Calu3 (cell line): ENCODE measurements around the gene PRRG3. TPM values are rescaled to one million over a fixed set of nuclear protein-coding genes. Genes with fewer than 3 reads are reported as not detected.

ENCODE experiments used
- BruUV-seq: library from RNA; stranded (reverse); fragments of 400-500 nt; replicated peaks from 2 replicates; lab custom pipeline; 2021; lab: Mats Ljungman, UMichigan
- CTCF ChIA-PET: fragments of 300-600 bp; sonication (Branson Sonifier 250); formaldehyde crosslinking; loops from one replicate; lab custom pipeline; 2022; ENCODE audit warnings: antibody characterized with exemption; lab: Charles Lee
- DNase-seq: peaks from one replicate; pipeline ENCODE4 v3.0.0; 2022
- H3K27ac Mint-ChIP-seq: one replicate; pipeline ENCODE4 v1.8.0; 2022; ENCODE audit warnings: mixed read lengths; ENCODE audit not compliant: unreplicated experiment
- H3K27me3 Mint-ChIP-seq: one replicate; pipeline ENCODE4 v1.8.0; 2022; ENCODE audit warnings: mixed read lengths; ENCODE audit not compliant: unreplicated experiment
- H3K36me3 Mint-ChIP-seq: one replicate; pipeline ENCODE4 v1.8.0; 2022; ENCODE audit warnings: mild to moderate bottlenecking, moderate library complexity, mixed read lengths; ENCODE audit not compliant: insufficient read depth, unreplicated experiment
- H3K4me1 Mint-ChIP-seq: one replicate; pipeline ENCODE4 v1.8.0; 2022; ENCODE audit warnings: mild to moderate bottlenecking, low read depth, mixed read lengths; ENCODE audit not compliant: unreplicated experiment
- H3K4me3 Mint-ChIP-seq: one replicate; pipeline ENCODE4 v1.8.0; 2022; ENCODE audit warnings: mild to moderate bottlenecking, low read depth, moderate library complexity, mixed read lengths; ENCODE audit not compliant: unreplicated experiment
- H3K9me3 Mint-ChIP-seq: one replicate; pipeline ENCODE4 v1.8.0; 2022; ENCODE audit warnings: low read depth, mixed read lengths; ENCODE audit not compliant: unreplicated experiment
- intact Hi-C: fragments of 100-400 bp; cut with micrococcal nuclease; formaldehyde crosslinking; loops from one replicate; pipeline ENCODE4 v1.10.0; 2022; ENCODE audit not compliant: unreplicated experiment
- total RNA-seq: library from RNA; stranded (reverse); gene quantifications from 2 replicates; pipeline ENCODE4 v1.2.3, GENCODE V29; 2022
- TF ChIP-seq, protein P1 (sequence below): fragments of 200-600 bp; IDR thresholded peaks from one replicate; pipeline ENCODE4 v1.8.0; 2022; ENCODE audit warnings: antibody characterized with exemption; ENCODE audit not compliant: unreplicated experiment

Gene PRRG3
- total RNA-seq, 1 experiment from 2014 or later = not detected

DNA sequence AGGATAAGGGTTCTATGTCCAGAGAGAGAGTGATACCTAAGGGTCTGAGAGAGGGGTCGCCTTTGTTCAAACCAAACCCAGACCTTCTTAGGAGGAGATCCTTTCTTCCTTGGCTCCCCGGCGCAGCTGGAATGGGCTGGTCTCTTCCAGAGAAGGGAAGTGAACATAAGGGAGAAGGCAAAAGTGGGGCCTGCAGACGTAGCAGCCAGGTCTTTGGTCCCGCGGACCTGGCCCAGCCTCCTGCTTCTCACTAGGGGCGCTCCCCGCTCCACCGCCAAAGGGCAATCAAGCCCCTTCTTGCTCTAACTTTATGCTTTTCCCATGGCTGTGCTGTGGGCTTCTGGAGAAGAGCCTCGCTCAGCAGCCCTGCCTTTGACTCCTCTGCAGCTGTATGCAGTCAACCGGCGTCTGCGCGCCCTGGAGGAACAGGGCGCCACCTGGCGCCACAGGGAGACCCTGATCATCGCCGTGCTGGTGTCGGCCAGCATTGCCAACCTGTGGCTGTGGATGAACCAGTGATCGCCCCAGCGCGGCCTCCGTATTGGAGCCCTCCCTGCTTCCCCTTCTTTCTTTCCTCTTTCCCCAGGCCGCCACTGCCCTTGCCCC is 27.1 kb downstream of the PRRG3 start:
- intact Hi-C loops = no loop called here
- TF ChIP-seq, protein P1, sequence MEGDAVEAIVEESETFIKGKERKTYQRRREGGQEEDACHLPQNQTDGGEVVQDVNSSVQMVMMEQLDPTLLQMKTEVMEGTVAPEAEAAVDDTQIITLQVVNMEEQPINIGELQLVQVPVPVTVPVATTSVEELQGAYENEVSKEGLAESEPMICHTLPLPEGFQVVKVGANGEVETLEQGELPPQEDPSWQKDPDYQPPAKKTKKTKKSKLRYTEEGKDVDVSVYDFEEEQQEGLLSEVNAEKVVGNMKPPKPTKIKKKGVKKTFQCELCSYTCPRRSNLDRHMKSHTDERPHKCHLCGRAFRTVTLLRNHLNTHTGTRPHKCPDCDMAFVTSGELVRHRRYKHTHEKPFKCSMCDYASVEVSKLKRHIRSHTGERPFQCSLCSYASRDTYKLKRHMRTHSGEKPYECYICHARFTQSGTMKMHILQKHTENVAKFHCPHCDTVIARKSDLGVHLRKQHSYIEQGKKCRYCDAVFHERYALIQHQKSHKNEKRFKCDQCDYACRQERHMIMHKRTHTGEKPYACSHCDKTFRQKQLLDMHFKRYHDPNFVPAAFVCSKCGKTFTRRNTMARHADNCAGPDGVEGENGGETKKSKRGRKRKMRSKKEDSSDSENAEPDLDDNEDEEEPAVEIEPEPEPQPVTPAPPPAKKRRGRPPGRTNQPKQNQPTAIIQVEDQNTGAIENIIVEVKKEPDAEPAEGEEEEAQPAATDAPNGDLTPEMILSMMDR = peak; percentile 27
- DNase-seq = peak; percentile 37
- CTCF ChIA-PET = no interaction called here
- no peak overlapping the region for H3K4me3 Mint-ChIP-seq
- no peaks in the 10 kb centered on the region for H3K36me3 Mint-ChIP-seq
- H3K9me3 Mint-ChIP-seq = no peaks in the 10 kb centered on the region
- peaks cover 52% of the 10 kb centered on the region for H3K27me3 Mint-ChIP-seq
- no peaks in the 10 kb centered on the region for H3K4me1 Mint-ChIP-seq
- no peak overlapping the region for H3K27ac Mint-ChIP-seq
- BruUV-seq = no TSS peak

DNA sequence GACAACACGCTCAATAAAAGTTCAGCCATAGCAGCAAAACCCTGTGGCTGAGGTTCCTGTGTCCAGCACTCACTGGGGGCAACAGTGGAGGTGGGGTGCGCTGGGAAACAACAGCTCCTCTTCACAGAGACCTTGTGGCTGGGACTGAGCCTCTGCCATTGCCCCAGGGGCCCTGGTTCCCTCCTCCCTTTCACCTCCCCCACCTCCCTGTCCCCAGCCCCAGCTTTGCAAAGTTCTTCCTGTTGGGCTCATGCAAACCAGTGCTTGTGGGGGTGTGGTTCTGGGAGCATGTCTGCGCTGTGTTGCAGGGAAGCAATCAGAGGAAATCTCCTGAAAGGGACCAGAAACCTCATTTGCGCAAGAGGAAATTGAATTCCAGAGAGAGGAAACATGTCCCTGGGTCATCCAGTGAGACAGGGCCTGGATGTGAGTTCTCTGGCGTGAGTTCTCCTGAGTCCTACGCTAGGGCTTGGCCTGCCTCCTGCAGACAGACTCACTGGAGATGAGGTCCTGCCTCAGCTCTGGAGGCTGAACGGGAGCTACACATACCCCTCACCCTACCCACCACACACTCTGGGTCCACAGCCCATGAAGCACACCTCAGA is 28.0 kb downstream of the PRRG3 start:
- Mint-ChIP-seq H3K4me1 (no peaks in the 10 kb centered on the region), H3K27me3 (peaks cover 47% of the 10 kb centered on the region), H3K4me3 (no peak overlapping the region), H3K9me3 (no peaks in the 10 kb centered on the region), H3K36me3 (no peaks in the 10 kb centered on the region), H3K27ac (no peak overlapping the region)
- DNase-seq = no peak
- intact Hi-C loops = no loop called here
- CTCF ChIA-PET = no interaction called here
- TF ChIP-seq, protein P1 = no peak
- BruUV-seq = no TSS peak

DNA sequence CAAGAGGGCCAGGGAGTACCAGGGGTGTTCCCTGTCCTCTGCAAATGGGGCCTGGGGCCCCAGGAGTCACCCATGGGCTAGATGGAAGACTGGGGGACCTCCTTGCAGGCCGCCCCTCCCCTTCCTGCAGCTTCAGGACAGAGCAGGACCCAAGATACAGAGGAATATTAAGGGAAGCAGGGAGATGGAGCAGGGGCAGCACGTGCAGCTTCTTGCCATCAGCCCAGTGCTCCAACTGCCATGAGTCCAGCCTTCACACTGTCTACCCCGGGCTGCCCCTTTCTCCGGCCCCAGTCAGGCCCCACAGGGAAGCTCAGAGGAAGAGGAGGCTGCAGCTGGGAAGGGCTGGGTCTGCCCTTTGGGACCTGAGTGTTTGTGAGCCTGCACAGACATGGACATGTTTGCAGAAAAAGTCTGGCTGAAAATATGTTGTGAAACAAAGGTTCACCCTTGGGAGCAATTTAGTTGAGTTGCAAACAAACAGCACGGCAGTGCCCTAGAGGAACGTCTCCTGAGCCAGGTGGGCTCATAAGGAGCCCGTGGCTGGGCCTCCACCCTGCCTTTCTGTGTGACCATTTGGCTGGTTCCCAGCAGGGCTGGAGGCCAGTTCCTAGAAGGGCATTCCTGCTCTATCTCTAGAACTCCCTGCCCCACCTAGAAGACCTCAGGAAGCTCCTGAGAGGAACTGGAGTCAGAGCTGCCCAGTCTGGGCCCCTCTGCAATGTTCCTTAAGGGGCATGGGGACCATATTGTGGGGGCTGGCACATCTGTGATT is 29.5 kb downstream of the PRRG3 start:
- no TSS peak for BruUV-seq
- intact Hi-C loops = no loop called here
- TF ChIP-seq, protein P1 = no peak
- DNase-seq = no peak
- Mint-ChIP-seq H3K9me3 (no peaks in the 10 kb centered on the region), H3K4me3 (no peak overlapping the region), H3K4me1 (no peaks in the 10 kb centered on the region), H3K36me3 (no peaks in the 10 kb centered on the region), H3K27me3 (peaks cover 52% of the 10 kb centered on the region), H3K27ac (no peak overlapping the region)
- CTCF ChIA-PET = no interaction called here

DNA sequence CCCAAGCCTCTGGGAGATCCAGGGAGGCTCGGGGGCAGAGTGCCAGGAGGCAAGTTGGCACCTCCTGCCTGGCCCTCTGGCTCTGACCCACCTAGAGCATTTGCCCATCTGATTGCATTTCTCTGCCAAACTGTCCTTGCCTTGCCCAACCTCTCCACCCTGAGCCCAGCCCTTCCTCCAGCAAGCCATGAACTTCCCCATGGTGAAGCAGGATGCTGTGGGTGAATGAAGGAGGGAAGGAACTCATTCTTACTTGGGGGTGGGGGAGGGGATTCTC is 30.0 kb downstream of the PRRG3 start:
- TF ChIP-seq, protein P1 = no peak
- CTCF ChIA-PET = no interaction called here
- DNase-seq = no peak
- intact Hi-C loops = no loop called here
- H3K27me3 Mint-ChIP-seq = peaks cover 52% of the 10 kb centered on the region
- H3K4me1 Mint-ChIP-seq = no peaks in the 10 kb centered on the region
- no peak overlapping the region for H3K4me3 Mint-ChIP-seq
- no peaks in the 10 kb centered on the region for H3K9me3 Mint-ChIP-seq
- no TSS peak for BruUV-seq
- no peak overlapping the region for H3K27ac Mint-ChIP-seq
- H3K36me3 Mint-ChIP-seq = no peaks in the 10 kb centered on the region
